Measurements from ENCODE around the gene LIMA1.

GRCh38 chr12:50239355-50239891 is 43.9 kb downstream of the LIMA1 start:
- TF ChIP-seq CTCF (IDR thresholded peaks at IDR 0.05) (no peak), EP300 (IDR thresholded peaks at IDR 0.05) (no peak)
